ENCODE measurements around the gene WFDC1. TPM values are rescaled to one million over a fixed set of nuclear protein-coding genes. Genes with fewer than 3 reads are reported as not detected.

Gene WFDC1
- total RNA-seq, 1 donor from 2014 or later: 1.6 TPM

- Histone ChIP-seq H3K4me1 (ENCODE audit: control insufficient read depth in 3 of 3, insufficient read depth in 3 of 3, low read length in 3 of 3) (no peaks in the 10 kb centered on the region), H3K27me3 (ENCODE audit: control insufficient read depth in 3 of 3, insufficient read depth in 3 of 3, low read length in 3 of 3) (peaks cover 50 to 62% (median 59%) of the 10 kb centered on the region in 3 donors), H3K4me3 (ENCODE audit: low read length in 3 of 3) (no peak overlapping the region), H3K9ac (ENCODE audit: low read depth in 1 of 3, low read length in 3 of 3) (no peak overlapping the region), H3K36me3 (ENCODE audit: control insufficient read depth in 3 of 3, insufficient read depth in 3 of 3, low read length in 3 of 3) (no peaks in the 10 kb centered on the region), H3K27ac (ENCODE audit: low read depth, low read length) (no peak overlapping the region), H3K9me3 (ENCODE audit: control insufficient read depth in 3 of 3, low read length in 3 of 3) (no peaks in the 10 kb centered on the region)
Observed at GRCh38 chr16:84369105-84369504, 74.4 kb downstream of the WFDC1 start.

- H3K9ac ChIP-seq (ENCODE audit: low read depth in 1 of 3, low read length in 3 of 3): no peak overlapping the region
- no peaks in the 10 kb centered on the region for H3K36me3 ChIP-seq (ENCODE audit: control insufficient read depth in 3 of 3, insufficient read depth in 3 of 3, low read length in 3 of 3)
- H3K4me3 ChIP-seq (ENCODE audit: low read length in 3 of 3): no peak overlapping the region
- no peaks in the 10 kb centered on the region for H3K9me3 ChIP-seq (ENCODE audit: control insufficient read depth in 3 of 3, low read length in 3 of 3)
- H3K27ac ChIP-seq (ENCODE audit: low read depth, low read length): no peak overlapping the region
- peaks cover 50 to 64% (median 63%) of the 10 kb centered on the region in 3 donors for H3K27me3 ChIP-seq (ENCODE audit: control insufficient read depth in 3 of 3, insufficient read depth in 3 of 3, low read length in 3 of 3)
- H3K4me1 ChIP-seq (ENCODE audit: control insufficient read depth in 3 of 3, insufficient read depth in 3 of 3, low read length in 3 of 3): no peaks in the 10 kb centered on the region
Observed at GRCh38 chr16:84369938-84370627, 75.4 kb downstream of the WFDC1 start.

DNA sequence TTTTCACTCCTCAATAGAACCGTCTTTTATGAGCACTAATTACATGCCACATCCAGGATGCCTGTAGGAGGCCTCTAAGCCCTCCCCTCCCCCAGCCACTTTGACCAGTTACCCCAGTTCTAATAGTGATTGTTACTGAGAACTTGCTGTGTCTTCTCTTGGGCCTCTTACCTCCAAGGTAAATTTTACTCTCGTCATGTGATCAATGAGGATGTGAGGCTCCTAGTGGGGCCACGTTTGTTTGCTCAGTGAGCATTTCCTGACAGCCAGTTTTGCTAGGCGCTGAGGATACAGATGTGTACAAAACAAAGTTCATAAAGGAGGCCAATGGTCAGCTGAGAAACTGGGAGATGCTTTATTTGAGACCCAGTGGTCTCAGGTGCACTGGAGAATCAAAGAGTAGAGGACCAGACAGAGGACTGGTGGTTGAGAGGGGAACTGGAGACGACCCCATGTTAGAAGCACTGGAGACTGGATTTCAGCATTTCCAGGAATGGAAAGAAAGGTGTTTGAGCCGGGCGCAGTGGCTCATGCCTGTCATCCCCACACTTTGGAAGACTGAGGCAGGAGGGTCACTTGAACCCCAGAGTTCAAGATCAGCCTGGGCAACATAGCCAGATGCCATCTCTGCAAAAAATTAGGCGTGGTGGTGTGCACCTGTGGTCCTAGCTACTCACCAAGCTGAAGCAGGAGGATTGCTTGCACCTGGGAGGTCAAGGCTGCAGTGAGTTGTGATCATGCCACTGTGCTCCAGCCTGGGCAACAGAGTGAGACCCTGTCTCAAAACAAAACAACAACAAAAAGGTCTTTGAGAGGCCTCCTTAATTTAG, 76.3 kb downstream of the WFDC1 start:
- Histone ChIP-seq H3K4me3 (ENCODE audit: low read length in 3 of 3) (no peak overlapping the region), H3K36me3 (ENCODE audit: control insufficient read depth in 3 of 3, insufficient read depth in 3 of 3, low read length in 3 of 3) (no peaks in the 10 kb centered on the region), H3K9ac (ENCODE audit: low read depth in 1 of 3, low read length in 3 of 3) (no peak overlapping the region), H3K27me3 (ENCODE audit: control insufficient read depth in 3 of 3, insufficient read depth in 3 of 3, low read length in 3 of 3) (peaks cover 49 to 61% (median 61%) of the 10 kb centered on the region in 3 donors), H3K9me3 (ENCODE audit: control insufficient read depth in 3 of 3, low read length in 3 of 3) (no peaks in the 10 kb centered on the region), H3K27ac (ENCODE audit: low read depth, low read length) (no peak overlapping the region), H3K4me1 (ENCODE audit: control insufficient read depth in 3 of 3, insufficient read depth in 3 of 3, low read length in 3 of 3) (no peaks in the 10 kb centered on the region)

GRCh38 chr16:84371553-84371865, 76.8 kb downstream of the WFDC1 start:
- Histone ChIP-seq H3K36me3 (ENCODE audit: control insufficient read depth in 3 of 3, insufficient read depth in 3 of 3, low read length in 3 of 3) (no peaks in the 10 kb centered on the region), H3K27me3 (ENCODE audit: control insufficient read depth in 3 of 3, insufficient read depth in 3 of 3, low read length in 3 of 3) (peaks cover 43 to 62% (median 60%) of the 10 kb centered on the region in 3 donors), H3K9ac (ENCODE audit: low read depth in 1 of 3, low read length in 3 of 3) (no peak overlapping the region), H3K4me3 (ENCODE audit: low read length in 3 of 3) (no peak overlapping the region), H3K9me3 (ENCODE audit: control insufficient read depth in 3 of 3, low read length in 3 of 3) (no peaks in the 10 kb centered on the region), H3K4me1 (ENCODE audit: control insufficient read depth in 3 of 3, insufficient read depth in 3 of 3, low read length in 3 of 3) (no peaks in the 10 kb centered on the region), H3K27ac (ENCODE audit: low read depth, low read length) (no peak overlapping the region)

GRCh38 chr16:84373907-84374489, 79.3 kb downstream of the WFDC1 start:
- Histone ChIP-seq H3K4me3 (ENCODE audit: low read length in 3 of 3) (no peak overlapping the region), H3K9me3 (ENCODE audit: control insufficient read depth in 3 of 3, low read length in 3 of 3) (no peaks in the 10 kb centered on the region), H3K4me1 (ENCODE audit: control insufficient read depth in 3 of 3, insufficient read depth in 3 of 3, low read length in 3 of 3) (no peaks in the 10 kb centered on the region), H3K36me3 (ENCODE audit: control insufficient read depth in 3 of 3, insufficient read depth in 3 of 3, low read length in 3 of 3) (no peaks in the 10 kb centered on the region), H3K9ac (ENCODE audit: low read depth in 1 of 3, low read length in 3 of 3) (no peak overlapping the region), H3K27me3 (ENCODE audit: control insufficient read depth in 3 of 3, insufficient read depth in 3 of 3, low read length in 3 of 3) (peaks cover 19 to 37% (median 35%) of the 10 kb centered on the region in 3 donors), H3K27ac (ENCODE audit: low read depth, low read length) (no peak overlapping the region)

DNA sequence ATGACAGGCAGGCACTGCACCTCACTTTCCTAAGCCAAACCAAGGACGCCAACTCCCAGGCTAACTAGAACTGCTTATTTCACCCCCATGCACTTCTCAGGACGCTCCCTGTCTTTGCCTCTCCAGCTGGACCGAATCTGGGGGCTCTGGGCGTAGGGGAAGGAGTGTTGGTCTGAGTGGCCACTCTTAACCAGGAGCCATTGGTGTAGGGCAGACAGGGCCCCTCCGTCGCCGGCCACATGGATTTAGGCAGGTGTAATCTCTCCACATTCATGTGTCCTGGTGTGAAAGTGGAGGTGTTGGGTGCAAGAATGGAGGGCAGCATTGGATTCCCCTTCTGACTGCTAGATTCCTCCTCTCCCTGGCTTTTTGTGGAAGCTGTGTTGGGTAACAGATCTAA, 83.4 kb downstream of the WFDC1 start:
- Histone ChIP-seq H3K9me3 (ENCODE audit: control insufficient read depth in 3 of 3, low read length in 3 of 3) (no peaks in the 10 kb centered on the region), H3K4me1 (ENCODE audit: control insufficient read depth in 3 of 3, insufficient read depth in 3 of 3, low read length in 3 of 3) (no peaks in the 10 kb centered on the region), H3K36me3 (ENCODE audit: control insufficient read depth in 3 of 3, insufficient read depth in 3 of 3, low read length in 3 of 3) (no peaks in the 10 kb centered on the region), H3K9ac (ENCODE audit: low read depth in 1 of 3, low read length in 3 of 3) (no peak overlapping the region), H3K4me3 (ENCODE audit: low read length in 3 of 3) (no peak overlapping the region), H3K27me3 (ENCODE audit: control insufficient read depth in 3 of 3, insufficient read depth in 3 of 3, low read length in 3 of 3) (peaks cover 2 to 17% (median 7%) of the 10 kb centered on the region in 3 donors), H3K27ac (ENCODE audit: low read depth, low read length) (no peak overlapping the region)

- Histone ChIP-seq H3K9me3 (ENCODE audit: control insufficient read depth in 3 of 3, low read length in 3 of 3) (no peaks in the 10 kb centered on the region), H3K36me3 (ENCODE audit: control insufficient read depth in 3 of 3, insufficient read depth in 3 of 3, low read length in 3 of 3) (no peaks in the 10 kb centered on the region), H3K27ac (ENCODE audit: low read depth, low read length) (no peak overlapping the region), H3K4me3 (ENCODE audit: low read length in 3 of 3) (no peak overlapping the region), H3K27me3 (ENCODE audit: control insufficient read depth in 3 of 3, insufficient read depth in 3 of 3, low read length in 3 of 3) (peaks cover 3 to 19% (median 7%) of the 10 kb centered on the region in 3 donors), H3K4me1 (ENCODE audit: control insufficient read depth in 3 of 3, insufficient read depth in 3 of 3, low read length in 3 of 3) (no peaks in the 10 kb centered on the region), H3K9ac (ENCODE audit: low read depth in 1 of 3, low read length in 3 of 3) (no peak overlapping the region)
Observed at GRCh38 chr16:84378567-84378966, 83.9 kb downstream of the WFDC1 start.

GRCh38 chr16:84379008-84379708, 84.5 kb downstream of the WFDC1 start:
- Histone ChIP-seq H3K4me3 (ENCODE audit: low read length in 3 of 3) (no peak overlapping the region), H3K9me3 (ENCODE audit: control insufficient read depth in 3 of 3, low read length in 3 of 3) (peaks cover 0 to 3% (median 2%) of the 10 kb centered on the region in 3 donors), H3K27me3 (ENCODE audit: control insufficient read depth in 3 of 3, insufficient read depth in 3 of 3, low read length in 3 of 3) (peaks cover 1 to 19% (median 3%) of the 10 kb centered on the region in 3 donors), H3K27ac (ENCODE audit: low read depth, low read length) (no peak overlapping the region), H3K36me3 (ENCODE audit: control insufficient read depth in 3 of 3, insufficient read depth in 3 of 3, low read length in 3 of 3) (no peaks in the 10 kb centered on the region), H3K4me1 (ENCODE audit: control insufficient read depth in 3 of 3, insufficient read depth in 3 of 3, low read length in 3 of 3) (no peaks in the 10 kb centered on the region), H3K9ac (ENCODE audit: low read depth in 1 of 3, low read length in 3 of 3) (no peak overlapping the region)
